Hepatocyte (in vitro differentiated cells): Measurements from ENCODE around the gene PCP4. TPM values are rescaled to one million over a fixed set of nuclear protein-coding genes. Genes with fewer than 3 reads are reported as not detected.

ENCODE experiments used
- DNase-seq: peaks from one replicate; pipeline ENCODE4 v3.0.0-alpha.2; 2016; ENCODE audit warnings: low spot score
- H2AFZ ChIP-seq: fragments of 200-600 bp; sonication (generic); 2 replicates; pipeline ENCODE4 v1.6.0; 2016; ENCODE audit warnings: antibody characterized with exemption, mild to moderate bottlenecking
- H3K27ac ChIP-seq: fragments of 200-600 bp; sonication (generic); 2 replicates; pipeline ENCODE4 v1.5.1; 2016; ENCODE audit warnings: mild to moderate bottlenecking
- H3K27me3 ChIP-seq: fragments of 200-600 bp; sonication (generic); 2 replicates; pipeline ENCODE4 v1.6.1; 2016
- H3K36me3 ChIP-seq: fragments of 200-600 bp; sonication (generic); replicated peaks from 2 replicates; pipeline ENCODE4 v1.5.1; 2016; ENCODE audit warnings: low read depth; ENCODE audit not compliant: insufficient read depth
- H3K4me1 ChIP-seq: fragments of 200-600 bp; sonication (generic); 2 replicates; pipeline ENCODE4 v1.5.1; 2016; ENCODE audit warnings: mild to moderate bottlenecking, moderate library complexity; ENCODE audit not compliant: insufficient read depth
- H3K4me2 ChIP-seq: fragments of 200-600 bp; sonication (generic); 2 replicates; pipeline ENCODE4 v1.6.0; 2016
- H3K4me3 ChIP-seq: fragments of 200-600 bp; sonication (generic); 2 replicates; pipeline ENCODE4 v1.5.1; 2016; ENCODE audit warnings: mild to moderate bottlenecking
- H3K79me2 ChIP-seq: fragments of 200-600 bp; sonication (generic); 2 replicates; pipeline ENCODE4 v1.6.0; 2017; ENCODE audit warnings: mild to moderate bottlenecking
- H3K9me2 ChIP-seq: fragments of 200-600 bp; sonication (generic); replicated peaks from 2 replicates; pipeline ENCODE4 v1.6.0; 2017; ENCODE audit warnings: mild to moderate bottlenecking; ENCODE audit not compliant: insufficient read depth
- H3K9me3 ChIP-seq: fragments of 200-600 bp; sonication (generic); 2 replicates; pipeline ENCODE4 v1.5.1; 2016; ENCODE audit warnings: low read depth, mild to moderate bottlenecking
- H4K20me1 ChIP-seq: fragments of 200-600 bp; sonication (generic); 2 replicates; pipeline ENCODE4 v1.6.0; 2016; ENCODE audit warnings: mild to moderate bottlenecking; ENCODE audit not compliant: insufficient read depth, poor library complexity, severe bottlenecking
- EZH2 ChIP-seq: fragments of 200-600 bp; sonication (generic); IDR thresholded peaks from 2 replicates; pipeline ENCODE4 v1.6.1; 2016; ENCODE audit warnings: antibody characterized with exemption, mild to moderate bottlenecking, borderline replicate concordance
- EZH2phosphoT487 ChIP-seq: fragments of 200-600 bp; sonication (generic); IDR thresholded peaks from one replicate; pipeline ENCODE4 v1.6.1; 2018; ENCODE audit warnings: antibody characterized with exemption, mild to moderate bottlenecking, low read depth, moderate library complexity; ENCODE audit not compliant: unreplicated experiment, severe bottlenecking
- WGBS: methylation state at CpG from one replicate; pipeline ENCODE4 v1.1.6; 2016; ENCODE audit warnings: low lambda C conversion rate; ENCODE audit errors: missing lambda C conversion rate; 5-methylcytosine and 5-hydroxymethylcytosine counted together
- polyA plus RNA-seq: library from polyadenylated mRNA; unstranded; fragments of >200 nt; fragmentation: Nextera tagmentation; extraction: Ambion mirVana; gene quantifications from 2 replicates; pipeline ENCODE4 v1.2.1, GENCODE V29; 2016
- total RNA-seq: library from RNA; depleted of rRNA; stranded (reverse); fragments of >200 nt; gene quantifications from 2 replicates; pipeline ENCODE4 v1.2.3, GENCODE V29; 2014
- TF ChIP-seq, protein P1 (sequence below): fragments of 200-600 bp; sonication (generic); IDR thresholded peaks from 2 replicates; pipeline ENCODE4 v1.5.1; 2016; ENCODE audit warnings: antibody characterized with exemption, mild to moderate bottlenecking; ENCODE audit not compliant: poor library complexity

The PCP4 gene
- total and polyA plus RNA-seq, 2 experiments from 2014 or later = 1.2 to 6.9 TPM

DNA sequence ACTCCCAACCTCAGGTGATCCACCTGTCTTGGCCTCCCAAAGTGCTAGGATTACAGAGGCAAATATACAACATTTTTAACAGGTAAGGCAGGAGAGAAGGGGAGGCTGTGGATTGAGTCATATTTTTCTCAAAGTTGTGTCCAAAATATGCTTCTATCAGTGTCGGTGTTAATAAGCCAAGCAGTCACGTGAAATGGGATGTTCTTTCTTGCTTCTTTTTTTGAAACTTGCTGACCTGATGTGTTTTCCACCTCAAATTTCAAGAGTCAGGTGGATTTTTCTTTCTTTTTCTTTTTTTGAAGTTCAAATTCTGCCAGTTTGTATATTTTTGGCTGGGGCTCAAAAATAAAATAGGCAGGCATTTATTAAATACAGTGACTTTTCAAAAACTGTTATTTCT is 91.5 kb downstream of the PCP4 start:
- WGBS = 95% methylated on average over 2 of the region's 2 CpGs
- TF ChIP-seq, protein P1, sequence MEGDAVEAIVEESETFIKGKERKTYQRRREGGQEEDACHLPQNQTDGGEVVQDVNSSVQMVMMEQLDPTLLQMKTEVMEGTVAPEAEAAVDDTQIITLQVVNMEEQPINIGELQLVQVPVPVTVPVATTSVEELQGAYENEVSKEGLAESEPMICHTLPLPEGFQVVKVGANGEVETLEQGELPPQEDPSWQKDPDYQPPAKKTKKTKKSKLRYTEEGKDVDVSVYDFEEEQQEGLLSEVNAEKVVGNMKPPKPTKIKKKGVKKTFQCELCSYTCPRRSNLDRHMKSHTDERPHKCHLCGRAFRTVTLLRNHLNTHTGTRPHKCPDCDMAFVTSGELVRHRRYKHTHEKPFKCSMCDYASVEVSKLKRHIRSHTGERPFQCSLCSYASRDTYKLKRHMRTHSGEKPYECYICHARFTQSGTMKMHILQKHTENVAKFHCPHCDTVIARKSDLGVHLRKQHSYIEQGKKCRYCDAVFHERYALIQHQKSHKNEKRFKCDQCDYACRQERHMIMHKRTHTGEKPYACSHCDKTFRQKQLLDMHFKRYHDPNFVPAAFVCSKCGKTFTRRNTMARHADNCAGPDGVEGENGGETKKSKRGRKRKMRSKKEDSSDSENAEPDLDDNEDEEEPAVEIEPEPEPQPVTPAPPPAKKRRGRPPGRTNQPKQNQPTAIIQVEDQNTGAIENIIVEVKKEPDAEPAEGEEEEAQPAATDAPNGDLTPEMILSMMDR = no peak
- no peak for TF ChIP-seq EZH2
- TF ChIP-seq EZH2phosphoT487 = no peak
- no peaks in the 10 kb centered on the region for H4K20me1 ChIP-seq

DNA sequence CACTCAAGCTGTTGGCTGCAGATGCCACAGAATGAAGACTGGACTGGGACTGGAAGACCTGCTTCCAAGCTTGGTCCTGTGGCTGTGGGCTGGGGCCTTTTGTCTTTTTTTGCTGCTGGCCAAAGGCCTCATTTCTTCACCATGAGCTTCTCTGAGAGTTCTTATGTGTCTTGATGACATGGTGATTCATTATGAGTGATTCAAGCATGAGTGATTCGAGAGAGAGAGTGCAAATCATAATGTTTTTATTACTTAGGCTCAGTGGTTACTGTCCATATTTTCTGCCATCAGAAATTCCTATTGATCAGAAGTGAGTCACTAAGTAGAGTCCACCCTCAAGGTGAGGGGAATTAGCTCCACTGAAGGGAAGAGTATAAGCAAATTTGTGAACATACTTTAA is 94.0 kb downstream of the PCP4 start:
- 90% methylated on average over 1 of the region's 1 CpG for WGBS
- no peak overlapping the region for H3K4me3 ChIP-seq

More for the DNA sequence above, 91.5 kb downstream of the PCP4 start:
- Histone ChIP-seq H3K9me2 (no peaks in the 10 kb centered on the region), H3K4me3 (no peak overlapping the region), H3K4me1 (peaks cover 5% of the 10 kb centered on the region), H3K27ac (no peak overlapping the region), H2AFZ (no peak overlapping the region), H3K36me3 (no peaks in the 10 kb centered on the region), H3K27me3 (no peaks in the 10 kb centered on the region), H3K4me2 (no peak overlapping the region), H3K79me2 (no peaks in the 10 kb centered on the region), H3K9me3 (no peaks in the 10 kb centered on the region)
- no peak for DNase-seq

DNA sequence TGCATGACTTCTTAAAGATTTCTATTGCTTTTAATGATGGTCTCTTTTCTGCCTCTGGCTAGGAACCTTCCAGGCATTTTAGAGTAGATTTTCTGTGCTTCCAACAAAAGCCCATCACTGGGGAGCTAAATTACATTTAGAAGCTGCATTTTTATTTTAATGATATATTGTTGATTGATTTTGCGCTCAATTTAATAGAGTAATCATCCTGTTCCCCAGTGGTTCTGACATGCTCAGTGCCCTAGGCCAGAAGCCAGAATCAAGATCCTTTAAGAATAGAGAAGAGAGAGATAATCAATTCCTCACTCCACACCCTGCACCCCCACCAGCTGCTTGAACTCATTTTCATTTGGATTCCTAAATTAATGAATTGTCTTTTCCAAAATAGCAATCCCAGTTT is 97.8 kb downstream of the PCP4 start:
- H3K9me2 ChIP-seq = no peaks in the 10 kb centered on the region
- no peaks in the 10 kb centered on the region for H3K9me3 ChIP-seq
- H3K36me3 ChIP-seq = no peaks in the 10 kb centered on the region
- H3K79me2 ChIP-seq = no peaks in the 10 kb centered on the region
- no peak overlapping the region for H3K4me2 ChIP-seq
- no peaks in the 10 kb centered on the region for H3K27me3 ChIP-seq
- H3K27ac ChIP-seq = no peak overlapping the region
- TF ChIP-seq, protein P1 = no peak
- TF ChIP-seq EZH2phosphoT487 = no peak
- no peak for TF ChIP-seq EZH2
- DNase-seq = no peak
- no peak overlapping the region for H2AFZ ChIP-seq
- no peaks in the 10 kb centered on the region for H4K20me1 ChIP-seq
- no peaks in the 10 kb centered on the region for H3K4me1 ChIP-seq
- no peak overlapping the region for H3K4me3 ChIP-seq
- 89% methylated on average over 1 of the region's 1 CpG for WGBS

More for the DNA sequence above, 94.0 kb downstream of the PCP4 start:
- H3K9me3 ChIP-seq = no peaks in the 10 kb centered on the region
- no peaks in the 10 kb centered on the region for H3K27me3 ChIP-seq
- no peak for DNase-seq
- no peak overlapping the region for H2AFZ ChIP-seq
- no peaks in the 10 kb centered on the region for H3K9me2 ChIP-seq
- no peaks in the 10 kb centered on the region for H3K4me1 ChIP-seq
- no peak overlapping the region for H3K27ac ChIP-seq
- H3K36me3 ChIP-seq = no peaks in the 10 kb centered on the region
- H3K4me2 ChIP-seq = no peak overlapping the region
- H3K79me2 ChIP-seq = no peaks in the 10 kb centered on the region
- H4K20me1 ChIP-seq = no peaks in the 10 kb centered on the region
- TF ChIP-seq, protein P1 = no peak
- TF ChIP-seq EZH2phosphoT487 (no peak), EZH2 (no peak)

DNA sequence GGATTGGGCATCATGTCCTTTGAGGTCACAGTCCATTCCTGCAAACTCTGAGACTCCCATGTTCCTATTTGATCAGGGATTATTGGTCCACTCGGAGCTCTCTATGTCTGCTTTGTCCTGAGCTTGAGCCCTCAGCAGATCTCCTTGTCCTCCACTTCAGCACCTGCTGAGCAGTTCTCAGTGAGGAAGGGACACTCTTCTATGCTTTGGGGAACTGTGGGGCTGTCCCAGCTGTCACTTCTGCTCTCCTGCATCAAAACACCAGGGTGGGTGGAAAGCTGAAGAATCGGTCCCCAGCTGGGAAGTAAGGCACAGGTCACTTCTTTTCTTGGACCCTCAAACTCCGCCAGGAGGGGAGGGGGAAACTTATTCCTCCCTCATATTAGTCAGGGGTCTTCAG is 99.5 kb downstream of the PCP4 start:
- Histone ChIP-seq H3K4me3 (no peak overlapping the region), H3K36me3 (no peaks in the 10 kb centered on the region), H3K9me2 (no peaks in the 10 kb centered on the region), H3K27ac (no peak overlapping the region), H3K4me1 (peaks cover 7% of the 10 kb centered on the region), H3K4me2 (no peak overlapping the region), H3K79me2 (no peaks in the 10 kb centered on the region), H3K27me3 (no peaks in the 10 kb centered on the region), H3K9me3 (no peaks in the 10 kb centered on the region), H2AFZ (no peak overlapping the region), H4K20me1 (no peaks in the 10 kb centered on the region)
- TF ChIP-seq EZH2 = no peak
- TF ChIP-seq EZH2phosphoT487 = no peak
- TF ChIP-seq, protein P1 = no peak
- WGBS = 85% methylated on average over 3 of the region's 3 CpGs
- DNase-seq = no peak
